HepG2 (cell line): ENCODE measurements around the gene GRIK3. TPM values are rescaled to one million over a fixed set of nuclear protein-coding genes. Genes with fewer than 3 reads are reported as not detected.

Experiments used
- ATAC-seq: fragments of 200-7000 bp; cut with Tn5 transposase; 3 replicates; pipeline ENCODE4 v1.9.1; 2020; ENCODE audit warnings: mild to moderate bottlenecking, moderate library complexity
- BruUV-seq: library from RNA; stranded (reverse); fragments of 400-500 nt; replicated peaks from 2 replicates; lab custom pipeline; 2021; lab: Mats Ljungman, UMichigan
- CTCF ChIA-PET: fragments of 300-600 bp; formaldehyde crosslinking; extraction: SDS; loops from one replicate; lab custom pipeline; 2021; ENCODE audit warnings: low total read pairs, inconsistent platforms, low intra/inter-chr PET ratio; lab: Yijun Ruan, JAX
- POLR2A ChIA-PET: fragments of 350-600 bp; sonication (Branson Sonifier 250); formaldehyde crosslinking; loops from one replicate; lab custom pipeline; 2020; ENCODE audit warnings: antibody characterized with exemption, inconsistent platforms; lab: Yijun Ruan, JAX
- DNase-seq: peaks from one replicate; pipeline ENCODE4 v3.0.0-alpha.2; 2015; ENCODE audit warnings: low spot score
- FAIRE-seq: peaks from 3 replicates; lab custom pipeline; 2011; peaks lifted over from hg19 to GRCh38; lab: Jason Lieb, UNC
- H2AFZ ChIP-seq: one replicate; pipeline ENCODE4 v1.6.1; 2011; ENCODE audit warnings: low read length, inconsistent platforms
- H3K27ac ChIP-seq: fragments of 300-600 bp; 3 replicates; pipeline ENCODE4 v1.8.0; 2011; ENCODE audit warnings: mixed run types, mild to moderate bottlenecking, mixed read lengths, low read length, inconsistent platforms; ENCODE audit not compliant: insufficient read depth; ENCODE audit errors: extremely low read length
- H3K27me3 ChIP-seq, 2 experiments: fragments of 200-600 bp in 1 of 2; 2 replicates in 1 of 2; 3 replicates in 1 of 2; pipeline versions ENCODE4 v1.6.0 to v1.8.0; 2011; ENCODE audit warnings: low read length in 2 of 2, mild to moderate bottlenecking in 2 of 2, moderate library complexity in 2 of 2, inconsistent platforms in 1 of 2; ENCODE audit not compliant: insufficient read depth in 2 of 2, control insufficient read depth in 1 of 2
- H3K36me3 ChIP-seq, 2 experiments: fragments of 200-600 bp in 1 of 2; replicated peaks in 1 of 2; 2 replicates in 1 of 2; 3 replicates in 1 of 2; pipeline versions ENCODE4 v1.5.1 to v1.8.0; 2011; ENCODE audit warnings: low read length in 2 of 2, inconsistent platforms in 1 of 2; ENCODE audit not compliant: insufficient read depth in 2 of 2, control insufficient read depth in 1 of 2
- H3K4me1 ChIP-seq: 2 replicates; pipeline ENCODE4 v1.5.1; 2012; ENCODE audit warnings: low read length, inconsistent platforms; ENCODE audit not compliant: insufficient read depth
- H3K4me2 ChIP-seq: 2 replicates; pipeline ENCODE4 v1.6.0; 2011; ENCODE audit warnings: low read depth, low read length, inconsistent platforms
- H3K4me3 ChIP-seq, 3 experiments: fragments of 200-600 bp in 1 of 3; sonication (generic), shearing (Covaris generic) in 1 of 3; replicated peaks in 1 of 3; 2 replicates each; pipeline ENCODE4 v1.5.1; 2011 to 2016; ENCODE audit warnings: low read length in 3 of 3, inconsistent platforms in 2 of 3, low read depth in 2 of 3, mild to moderate bottlenecking in 2 of 3, control low read depth in 1 of 3, mixed read lengths in 1 of 3; ENCODE audit not compliant: insufficient read depth in 1 of 3
- H3K79me2 ChIP-seq: one replicate; pipeline ENCODE4 v1.6.1; 2011; ENCODE audit warnings: low read length, inconsistent platforms; ENCODE audit not compliant: insufficient read depth
- H3K9ac ChIP-seq: 2 replicates; pipeline ENCODE4 v1.6.0; 2011; ENCODE audit warnings: mild to moderate bottlenecking, low read depth, low read length, inconsistent platforms; ENCODE audit not compliant: insufficient read depth
- H3K9me3 ChIP-seq: 2 replicates; pipeline ENCODE4 v1.5.1; 2012; ENCODE audit warnings: mild to moderate bottlenecking, low read length
- H4K20me1 ChIP-seq: 2 replicates; pipeline ENCODE4 v1.6.0; 2011; ENCODE audit warnings: inconsistent platforms, mild to moderate bottlenecking, low read length, moderate library complexity; ENCODE audit not compliant: insufficient read depth
- HMG20B ChIP-seq: conservative IDR thresholded peaks from 2 replicates; pipeline ENCODE4 v1.6.1; 2016; ENCODE audit warnings: missing genetic modification reagents, missing compliant biosample characterization
- KLF6 ChIP-seq: IDR thresholded peaks from 2 replicates; pipeline ENCODE4 v1.8.0; 2016; ENCODE audit warnings: missing biosample characterization, missing genetic modification reagents
- MEIS2 ChIP-seq: sonication (generic); formaldehyde crosslinking; IDR thresholded peaks from 2 replicates; pipeline ENCODE4 v1.9.0; 2021; ENCODE audit warnings: mild to moderate bottlenecking, missing genetic modification reagents
- MYNN ChIP-seq: sonication (generic); formaldehyde crosslinking; IDR thresholded peaks from 2 replicates; pipeline ENCODE4 v1.4.0; 2020; ENCODE audit warnings: mild to moderate bottlenecking, low read depth, missing genetic modification reagents
- NR2F1 ChIP-seq, 2 experiments: fragments of 450-650 bp in 1 of 2; formaldehyde crosslinking in 1 of 2; IDR thresholded peaks; 2 replicates each; pipeline versions ENCODE4 v1.5.0 to v1.6.1; 2016 to 2020; ENCODE audit warnings: mild to moderate bottlenecking in 1 of 2, missing compliant biosample characterization in 1 of 2, missing genetic modification reagents in 1 of 2, moderate library complexity in 1 of 2
- SP4 ChIP-seq: sonication (generic); formaldehyde crosslinking; IDR thresholded peaks from 2 replicates; pipeline ENCODE4 v1.8.1; 2023; ENCODE audit warnings: mild to moderate bottlenecking, missing genetic modification reagents
- ZMAT3 ChIP-seq: sonication (generic); formaldehyde crosslinking; conservative IDR thresholded peaks from 2 replicates; pipeline ENCODE4 v1.7.0; 2021; ENCODE audit warnings: missing genetic modification reagents
- ZNF205 ChIP-seq: IDR thresholded peaks from 2 replicates; pipeline ENCODE4 v1.6.1; 2018; ENCODE audit warnings: missing biosample characterization, missing genetic modification reagents
- ZNF235 ChIP-seq: sonication (generic); formaldehyde crosslinking; IDR thresholded peaks from 2 replicates; pipeline ENCODE4 v1.8.1; 2023; ENCODE audit warnings: mild to moderate bottlenecking, missing genetic modification reagents, borderline replicate concordance
- ZNF567 ChIP-seq: sonication (generic); formaldehyde crosslinking; IDR thresholded peaks from 2 replicates; pipeline ENCODE4 v1.8.1; 2023; ENCODE audit warnings: mild to moderate bottlenecking, missing genetic modification reagents, borderline replicate concordance
- ZNF615 ChIP-seq: sonication (generic); formaldehyde crosslinking; IDR thresholded peaks from 2 replicates; pipeline ENCODE4 v1.5.0; 2020; ENCODE audit warnings: mild to moderate bottlenecking, missing genetic modification reagents, borderline replicate concordance
- ZNF644 ChIP-seq: IDR thresholded peaks from 2 replicates; pipeline ENCODE4 v1.6.1; 2016; ENCODE audit warnings: low read depth
- ZNF670 ChIP-seq: sonication (generic); formaldehyde crosslinking; IDR thresholded peaks from 2 replicates; pipeline ENCODE4 v1.8.0; 2022; ENCODE audit warnings: mild to moderate bottlenecking, missing genetic modification reagents, borderline replicate concordance
- WGBS: methylation state at CpG from one replicate; pipeline ENCODE4 v1.1.6; 2017; ENCODE audit warnings: low lambda C conversion rate; 5-methylcytosine and 5-hydroxymethylcytosine counted together
- in situ Hi-C: cut with HindIII; loops from 2 replicates; pipeline ENCODE4 v1.10.0; 2017; ENCODE audit warnings: low pct_unique_long_range_greater_than_20kb; ENCODE audit not compliant: extremely low pct_ligation_motif_present
- intact Hi-C: fragments of 100-400 bp; cut with micrococcal nuclease; formaldehyde crosslinking; loops from one replicate; pipeline ENCODE4 v1.10.0; 2022; ENCODE audit not compliant: unreplicated experiment
- polyA plus RNA-seq, 8 experiments: library from polyadenylated mRNA; depleted of rRNA in 3 of 8; stranded (reverse) in 7 of 8; unstranded in 1 of 8; fragments of >200 nt; fragmentation: Illumina TruSeq in 4 of 8; extraction: Trizol in 4 of 8; gene quantifications; 2 replicates each; pipeline versions ENCODE4 v1.2.1 to v1.2.3, GENCODE V29; 2011 to 2016; ENCODE audit warnings: low read depth in 4 of 8, missing spikeins in 1 of 8, mixed read lengths in 1 of 8; ENCODE audit not compliant: insufficient read depth in 1 of 8
- total RNA-seq, 5 experiments: library from RNA; depleted of rRNA; stranded (reverse); fragments of >200 nt; fragmentation: Illumina TruSeq; extraction: Trizol; gene quantifications; 2 replicates each; pipeline ENCODE4 v1.2.3, GENCODE V29; 2016; ENCODE audit warnings: low read depth in 1 of 5
- TF ChIP-seq, protein P1 (sequence below): sonication (generic); formaldehyde crosslinking; IDR thresholded peaks from 2 replicates; pipeline ENCODE4 v1.4.0; 2020; ENCODE audit warnings: mild to moderate bottlenecking, missing genetic modification reagents, borderline replicate concordance
- TF ChIP-seq, protein P2 (sequence below): IDR thresholded peaks from 2 replicates; pipeline ENCODE4 v1.6.1; 2016; ENCODE audit warnings: control low read depth

GRIK3 gene
- total and polyA plus RNA-seq, 2 of the 13 experiments (the other 11 are each of a cell fraction or from before 2014, with no cell fraction given), result not detected

DNA sequence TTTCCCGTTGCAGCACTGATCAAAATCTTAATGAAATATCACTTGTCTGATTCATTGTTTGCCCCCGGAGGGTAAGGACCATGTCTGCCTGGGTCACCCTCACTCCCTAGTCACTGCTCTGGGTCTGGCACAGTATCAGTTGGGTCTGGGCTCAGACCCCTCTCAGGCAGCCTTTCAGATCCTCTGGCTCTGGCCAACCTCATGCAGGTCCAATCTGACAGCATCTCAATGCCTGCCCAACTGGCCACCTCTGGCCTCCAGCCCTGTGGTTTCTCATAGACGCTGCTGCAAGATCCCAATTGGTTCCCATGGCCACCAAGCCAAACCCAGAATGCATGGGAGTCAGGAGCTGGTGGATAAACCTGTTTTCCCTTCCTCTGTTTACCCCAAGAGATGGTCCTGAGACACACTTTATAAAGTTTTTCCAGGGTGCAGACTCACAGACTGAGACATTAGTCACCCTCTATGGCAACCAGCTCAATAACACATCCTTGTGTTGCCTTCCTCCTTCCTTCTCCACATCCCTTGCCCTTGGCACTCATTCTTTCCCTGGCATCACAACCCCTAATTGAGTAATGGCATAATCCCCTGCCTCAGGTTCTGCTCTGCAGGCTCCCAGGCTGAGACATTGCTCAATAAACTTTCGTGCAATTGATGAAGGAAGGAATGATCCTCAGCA lies 199.2 kb downstream of the GRIK3 start (continued):
- TF ChIP-seq SP4, result no peak
- no peak for TF ChIP-seq MYNN (CRISPR knock-in tag)

DNA sequence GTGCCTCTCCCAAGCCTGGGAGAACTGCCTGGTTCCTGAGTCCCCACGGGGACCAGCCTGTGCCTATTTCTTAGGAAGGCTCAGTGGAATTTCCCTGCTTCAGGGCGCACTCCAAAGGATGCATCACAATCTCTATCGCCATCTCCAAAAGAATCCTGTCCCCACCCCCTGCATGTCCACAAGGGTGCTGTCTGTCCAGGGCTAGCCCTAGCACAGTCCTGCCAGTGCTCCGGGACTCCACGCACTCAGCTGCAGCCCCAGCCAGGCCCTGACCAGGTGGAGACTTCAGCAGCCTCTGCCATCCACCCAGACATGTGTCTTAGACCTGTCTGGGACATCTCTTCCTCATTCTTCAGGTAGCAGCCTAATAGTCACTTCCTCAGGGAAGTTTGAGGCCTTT lies 199.7 kb downstream of the GRIK3 start:
- no TSS peak for BruUV-seq
- intact Hi-C loops, result no loop called here
- FAIRE-seq (no peak), ATAC-seq (no peak), DNase-seq (no peak)
- ChIA-PET CTCF (no interaction called here), POLR2A (no interaction called here)
- H3K4me2 ChIP-seq, result no peak overlapping the region
- peaks cover 1 to 30% of the 10 kb centered on the region in 2 experiments; a peak in 3 of 5 replicates for H3K27me3 ChIP-seq
- no peak overlapping the region for H3K27ac ChIP-seq
- no peaks in the 10 kb centered on the region for H3K79me2 ChIP-seq
- H3K4me3 ChIP-seq, result no peak overlapping the region
- no peak overlapping the region for H3K9ac ChIP-seq
- in situ Hi-C loops, result no loop called here
- no peaks in the 10 kb centered on the region for H4K20me1 ChIP-seq
- WGBS, result 0% methylated on average over 1 of the region's 5 CpGs
- H2AFZ ChIP-seq, result no peak overlapping the region
- H3K36me3 ChIP-seq, result no peaks in the 10 kb centered on the region
- no peaks in the 10 kb centered on the region for H3K4me1 ChIP-seq
- no peaks in the 10 kb centered on the region for H3K9me3 ChIP-seq
- no peak for TF ChIP-seq ZNF235
- no peak for TF ChIP-seq MEIS2 (CRISPR knock-in tag)
- TF ChIP-seq, protein P1, sequence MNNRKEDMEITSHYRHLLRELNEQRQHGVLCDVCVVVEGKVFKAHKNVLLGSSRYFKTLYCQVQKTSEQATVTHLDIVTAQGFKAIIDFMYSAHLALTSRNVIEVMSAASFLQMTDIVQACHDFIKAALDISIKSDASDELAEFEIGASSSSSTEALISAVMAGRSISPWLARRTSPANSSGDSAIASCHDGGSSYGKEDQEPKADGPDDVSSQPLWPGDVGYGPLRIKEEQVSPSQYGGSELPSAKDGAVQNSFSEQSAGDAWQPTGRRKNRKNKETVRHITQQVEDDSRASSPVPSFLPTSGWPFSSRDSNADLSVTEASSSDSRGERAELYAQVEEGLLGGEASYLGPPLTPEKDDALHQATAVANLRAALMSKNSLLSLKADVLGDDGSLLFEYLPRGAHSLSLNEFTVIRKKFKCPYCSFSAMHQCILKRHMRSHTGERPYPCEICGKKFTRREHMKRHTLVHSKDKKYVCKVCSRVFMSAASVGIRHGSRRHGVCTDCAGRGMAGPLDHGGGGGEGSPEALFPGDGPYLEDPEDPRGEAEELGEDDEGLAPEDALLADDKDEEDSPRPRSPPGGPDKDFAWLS (CRISPR knock-in tag), result no peak
- TF ChIP-seq HMG20B (CRISPR knock-in tag), result no peak
- TF ChIP-seq ZNF644, result no peak
- no peak for TF ChIP-seq NR2F1 (CRISPR knock-in tag; IDR thresholded peaks at IDR 0.05)
- no peak for TF ChIP-seq ZNF205 (CRISPR knock-in tag)
- TF ChIP-seq ZMAT3 (CRISPR knock-in tag), result no peak
- no peak for TF ChIP-seq ZNF567 (CRISPR knock-in tag)
- TF ChIP-seq, protein P2, sequence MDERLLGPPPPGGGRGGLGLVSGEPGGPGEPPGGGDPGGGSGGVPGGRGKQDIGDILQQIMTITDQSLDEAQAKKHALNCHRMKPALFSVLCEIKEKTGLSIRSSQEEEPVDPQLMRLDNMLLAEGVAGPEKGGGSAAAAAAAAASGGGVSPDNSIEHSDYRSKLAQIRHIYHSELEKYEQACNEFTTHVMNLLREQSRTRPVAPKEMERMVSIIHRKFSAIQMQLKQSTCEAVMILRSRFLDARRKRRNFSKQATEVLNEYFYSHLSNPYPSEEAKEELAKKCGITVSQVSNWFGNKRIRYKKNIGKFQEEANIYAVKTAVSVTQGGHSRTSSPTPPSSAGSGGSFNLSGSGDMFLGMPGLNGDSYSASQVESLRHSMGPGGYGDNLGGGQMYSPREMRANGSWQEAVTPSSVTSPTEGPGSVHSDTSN (CRISPR knock-in tag), result no peak
- TF ChIP-seq ZNF670 (CRISPR knock-in tag), result no peak
- TF ChIP-seq ZNF615 (CRISPR knock-in tag), result no peak
- TF ChIP-seq KLF6 (CRISPR knock-in tag), result no peak
